Mononuclear cell (primary cell): ENCODE measurements around the gene SPTLC3. TPM values are rescaled to one million over a fixed set of nuclear protein-coding genes. Genes with fewer than 3 reads are reported as not detected.

Experiments
- H3K27me3 ChIP-seq: 2 replicates; pipeline ENCODE4 v1.6.0; 2011; ENCODE audit warnings: low read length, control low read depth; ENCODE audit not compliant: insufficient read depth
- H3K4me1 ChIP-seq: 2 replicates; pipeline ENCODE4 v1.5.1; 2011; ENCODE audit warnings: mild to moderate bottlenecking, low read length, control low read depth; ENCODE audit not compliant: insufficient read depth
- H3K4me3 ChIP-seq: 2 replicates; pipeline ENCODE4 v1.5.1; 2011; ENCODE audit warnings: mild to moderate bottlenecking, low read length, moderate library complexity
- H3K9me3 ChIP-seq: 2 replicates; pipeline ENCODE4 v1.5.1; 2011; ENCODE audit warnings: low read depth, mild to moderate bottlenecking, control low read depth, low read length
- total RNA-seq: library from RNA; depleted of rRNA; stranded (reverse); fragments of >200 nt; gene quantifications from one replicate; pipeline ENCODE4 v1.2.3, GENCODE V29; 2012

SPTLC3 gene
- total RNA-seq, 1 donor, result 1.0 TPM

DNA sequence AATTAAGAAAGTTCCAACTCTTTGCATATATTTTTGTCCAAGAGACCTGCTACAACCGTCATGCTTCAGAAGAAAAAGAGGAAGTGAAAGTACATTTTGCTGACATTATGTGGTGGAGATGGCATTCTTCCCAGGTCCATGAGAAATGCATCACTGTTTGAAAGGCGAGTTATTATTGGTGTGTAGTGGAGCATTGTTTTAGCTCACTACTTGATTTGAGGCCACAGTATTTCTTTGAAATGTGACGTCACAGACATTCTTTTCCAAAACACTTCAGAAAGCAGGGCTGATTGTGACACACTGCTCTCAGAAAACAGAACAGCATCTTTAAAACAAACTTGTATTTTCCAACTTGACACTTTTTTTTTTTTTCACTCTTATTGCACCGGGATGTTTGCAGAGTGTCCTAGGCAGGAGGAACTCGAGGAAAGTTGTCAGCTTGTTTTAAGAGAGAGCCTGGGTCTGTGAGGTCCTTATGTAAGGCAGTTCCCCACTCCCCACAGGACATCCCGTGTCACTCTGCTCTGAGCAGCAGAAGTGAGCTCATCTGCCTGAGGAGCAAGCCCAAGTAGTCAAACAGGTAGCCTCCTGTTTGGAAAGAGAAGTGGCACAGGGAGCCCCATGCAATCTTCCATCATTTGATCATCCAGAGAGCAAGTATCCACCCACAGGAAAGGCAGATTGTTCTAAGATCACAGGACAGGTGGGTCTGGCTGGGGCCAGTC, 1.1 kb downstream of the SPTLC3 start:
- peaks cover 14% of the 10 kb centered on the region for H3K4me1 ChIP-seq
- no peak overlapping the region for H3K4me3 ChIP-seq
- H3K9me3 ChIP-seq, result no peaks in the 10 kb centered on the region
- H3K27me3 ChIP-seq, result no peaks in the 10 kb centered on the region

DNA sequence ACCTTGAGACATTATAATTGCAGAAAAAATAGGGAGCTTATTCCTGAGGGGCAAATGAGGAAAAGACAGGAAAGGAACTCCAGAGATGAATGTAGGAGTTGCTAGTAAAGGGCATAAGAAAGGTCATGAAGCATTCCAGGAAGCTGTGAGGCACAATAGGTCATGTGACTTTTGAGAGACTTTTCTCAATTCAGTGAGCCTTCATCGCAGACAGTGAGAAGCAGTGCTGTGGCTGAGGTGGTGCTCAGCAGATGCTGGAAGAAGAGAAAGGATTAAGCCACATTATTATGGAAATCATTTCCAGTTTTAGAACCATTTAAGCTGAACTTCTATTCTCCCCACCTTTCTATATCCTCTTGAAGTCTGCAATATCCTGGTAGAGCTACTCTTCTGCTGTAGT, 4.1 kb downstream of the SPTLC3 start:
- Histone ChIP-seq H3K4me3 (no peak overlapping the region), H3K9me3 (no peaks in the 10 kb centered on the region), H3K4me1 (peaks cover 14% of the 10 kb centered on the region), H3K27me3 (no peaks in the 10 kb centered on the region)

DNA sequence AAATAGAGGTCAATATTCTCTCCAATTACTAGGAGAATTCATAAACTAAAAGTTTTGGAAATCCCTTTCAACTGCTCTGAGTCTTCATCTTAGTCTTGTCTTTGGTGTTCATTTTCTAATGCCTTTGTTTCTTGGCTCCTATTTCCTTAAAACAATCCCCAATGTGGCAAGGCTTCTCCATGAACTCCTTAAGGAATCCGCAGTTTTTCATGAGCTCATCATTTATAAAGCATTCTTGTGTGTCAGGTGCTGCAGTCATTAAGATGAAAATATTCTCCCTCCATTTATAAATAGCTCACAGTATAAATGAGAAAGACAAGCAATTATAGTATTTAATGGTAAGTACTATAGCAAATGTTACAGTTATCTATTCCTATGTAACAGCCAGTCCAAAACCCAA, 4.6 kb downstream of the SPTLC3 start:
- Histone ChIP-seq H3K27me3 (no peaks in the 10 kb centered on the region), H3K9me3 (no peaks in the 10 kb centered on the region), H3K4me3 (no peak overlapping the region), H3K4me1 (peaks cover 14% of the 10 kb centered on the region)

DNA sequence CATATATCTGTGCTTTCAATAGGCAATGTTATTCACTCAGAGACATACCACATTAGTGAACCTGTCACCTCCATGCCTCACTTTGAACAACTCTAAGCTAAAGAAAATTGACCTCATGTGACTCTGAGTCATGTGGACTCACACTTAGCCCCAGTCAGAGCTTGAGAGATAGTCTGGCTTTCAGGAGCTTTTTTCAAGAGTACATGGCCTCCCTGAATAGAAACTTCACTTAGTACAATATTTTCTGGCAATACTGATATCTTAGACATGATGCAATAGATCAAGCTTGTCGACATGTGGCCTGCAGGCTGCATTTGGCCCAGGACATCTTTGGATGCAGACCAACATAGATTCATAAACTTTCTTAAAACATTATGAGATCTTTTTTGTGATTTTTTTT, 8.5 kb downstream of the SPTLC3 start:
- H3K9me3 ChIP-seq, result no peaks in the 10 kb centered on the region
- H3K4me1 ChIP-seq, result no peaks in the 10 kb centered on the region
- H3K4me3 ChIP-seq, result no peak overlapping the region
- H3K27me3 ChIP-seq, result no peaks in the 10 kb centered on the region

DNA sequence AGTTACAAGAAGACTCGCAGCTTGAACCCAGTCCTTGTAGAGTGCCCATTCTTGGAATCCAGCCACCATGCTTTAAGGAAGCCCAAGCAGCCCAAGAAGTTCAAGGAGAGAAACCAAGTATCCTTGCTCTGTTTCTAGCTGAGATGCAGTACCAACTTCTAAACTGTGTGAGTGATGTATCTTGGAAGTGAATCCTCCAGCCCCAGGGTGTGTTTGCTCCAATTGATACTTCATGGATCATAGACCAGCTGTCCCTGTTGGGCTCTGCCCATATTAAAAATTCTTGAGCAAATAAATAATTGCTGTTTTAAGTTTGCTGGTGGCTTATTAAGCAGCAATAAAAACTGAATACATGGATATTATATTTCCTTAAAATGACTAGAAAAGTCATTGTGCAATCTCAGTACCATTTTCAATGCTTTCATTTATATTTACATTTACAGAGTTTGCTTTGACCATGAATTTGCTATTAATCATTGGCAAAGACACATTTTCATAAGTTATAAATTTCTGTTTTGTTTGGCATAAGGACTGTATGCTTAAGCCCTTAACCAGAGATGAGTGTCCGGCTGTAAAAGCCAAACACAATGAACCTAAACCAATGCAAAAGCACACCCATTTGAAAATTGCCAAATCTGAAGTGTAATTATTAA, 9.2 kb downstream of the SPTLC3 start:
- H3K4me3 ChIP-seq, result no peak overlapping the region
- H3K27me3 ChIP-seq, result no peaks in the 10 kb centered on the region
- no peaks in the 10 kb centered on the region for H3K9me3 ChIP-seq
- H3K4me1 ChIP-seq, result no peaks in the 10 kb centered on the region

DNA sequence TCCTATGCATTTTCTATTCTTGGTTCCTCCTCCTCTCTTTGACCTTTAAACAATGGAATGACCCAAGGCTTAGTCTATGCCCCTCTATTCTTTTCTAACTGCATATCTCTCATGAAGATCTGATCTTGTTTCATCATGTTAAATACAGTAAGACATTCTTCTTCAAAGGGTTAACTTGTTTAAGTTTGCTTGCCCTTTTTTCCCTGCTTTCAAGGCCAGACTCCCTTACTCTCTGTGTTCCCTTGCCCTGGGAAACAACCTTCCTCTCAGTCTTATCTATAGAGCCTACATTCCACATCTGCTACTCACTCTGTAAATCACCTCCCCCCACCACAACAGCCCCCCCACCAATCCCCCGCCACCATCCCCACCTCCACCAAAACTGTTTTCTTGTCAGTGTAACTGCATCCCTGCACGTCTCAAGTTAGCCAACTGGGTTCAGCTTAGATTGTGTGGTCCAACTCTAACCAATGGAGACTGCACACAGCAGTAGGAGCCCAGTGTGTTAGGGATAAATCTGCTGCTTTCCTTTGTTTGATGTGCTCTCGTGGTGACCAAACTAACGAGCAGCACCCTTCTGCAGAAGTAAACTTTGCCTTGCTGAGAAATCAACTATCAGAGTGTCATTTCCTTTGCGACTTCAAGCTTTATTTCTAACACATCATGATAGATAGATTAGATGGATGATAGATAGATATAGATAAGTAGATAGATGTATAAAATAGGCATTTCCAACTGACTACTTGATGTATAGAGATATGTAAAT, 12.6 kb downstream of the SPTLC3 start:
- Histone ChIP-seq H3K4me1 (no peaks in the 10 kb centered on the region), H3K27me3 (no peaks in the 10 kb centered on the region), H3K4me3 (no peak overlapping the region), H3K9me3 (no peaks in the 10 kb centered on the region)

DNA sequence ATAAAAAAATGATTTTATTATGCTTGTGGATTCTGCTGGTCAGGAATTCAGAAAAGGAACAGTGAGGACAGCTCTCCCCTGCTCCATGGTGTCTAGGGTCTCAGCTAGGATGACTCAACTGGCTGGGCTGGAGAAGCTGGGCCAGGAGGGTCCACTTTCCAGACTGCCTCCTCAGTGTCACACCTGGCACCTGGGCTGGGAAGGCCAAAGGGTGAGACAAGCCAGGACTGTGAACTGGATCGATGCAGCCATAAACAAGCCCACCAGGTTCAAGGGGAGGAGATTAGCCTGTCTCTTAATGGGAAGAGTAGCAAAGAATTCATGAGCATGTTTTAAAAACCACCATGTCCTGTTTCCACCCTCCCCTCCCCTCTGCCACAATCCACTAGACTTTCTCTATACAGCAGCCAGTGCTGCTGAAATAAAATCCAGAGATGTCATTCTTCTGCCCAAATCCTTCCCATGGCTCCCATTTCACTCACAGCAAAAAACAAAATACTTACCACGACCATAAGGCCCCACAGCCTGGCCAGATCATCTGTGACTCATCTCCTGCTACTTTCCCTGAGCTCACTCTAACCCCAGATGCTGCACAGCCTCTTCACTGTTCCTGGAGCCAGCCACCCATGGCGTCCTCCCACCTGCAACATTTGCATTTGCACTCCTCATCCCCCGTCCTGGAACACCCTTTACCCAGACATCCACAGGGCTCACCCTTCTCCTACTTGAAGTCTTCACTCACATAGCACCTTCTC, 13.8 kb downstream of the SPTLC3 start:
- H3K9me3 ChIP-seq, result no peaks in the 10 kb centered on the region
- no peak overlapping the region for H3K4me3 ChIP-seq
- H3K4me1 ChIP-seq, result no peaks in the 10 kb centered on the region
- no peaks in the 10 kb centered on the region for H3K27me3 ChIP-seq

DNA sequence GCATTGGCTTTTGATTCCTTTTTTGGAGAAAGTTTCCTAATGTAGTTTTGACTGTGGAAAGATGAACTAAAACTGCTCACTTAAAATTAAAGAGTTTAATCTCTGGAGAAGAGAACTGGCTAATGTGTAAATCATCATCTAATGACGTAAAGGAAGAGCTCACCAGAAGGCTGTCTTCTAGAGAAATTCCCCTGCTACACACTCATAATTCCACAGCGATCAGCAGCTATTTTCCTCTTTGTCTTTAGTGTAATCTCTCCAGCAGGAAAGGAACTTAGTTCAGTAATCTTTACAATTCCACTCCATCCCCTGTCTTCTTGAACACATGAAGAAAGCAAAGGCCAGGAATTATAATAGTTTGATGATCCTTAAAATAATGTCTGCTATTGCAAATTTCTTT, 15.8 kb downstream of the SPTLC3 start:
- H3K4me1 ChIP-seq, result no peaks in the 10 kb centered on the region
- H3K27me3 ChIP-seq, result no peaks in the 10 kb centered on the region
- H3K4me3 ChIP-seq, result no peak overlapping the region
- H3K9me3 ChIP-seq, result no peaks in the 10 kb centered on the region

DNA sequence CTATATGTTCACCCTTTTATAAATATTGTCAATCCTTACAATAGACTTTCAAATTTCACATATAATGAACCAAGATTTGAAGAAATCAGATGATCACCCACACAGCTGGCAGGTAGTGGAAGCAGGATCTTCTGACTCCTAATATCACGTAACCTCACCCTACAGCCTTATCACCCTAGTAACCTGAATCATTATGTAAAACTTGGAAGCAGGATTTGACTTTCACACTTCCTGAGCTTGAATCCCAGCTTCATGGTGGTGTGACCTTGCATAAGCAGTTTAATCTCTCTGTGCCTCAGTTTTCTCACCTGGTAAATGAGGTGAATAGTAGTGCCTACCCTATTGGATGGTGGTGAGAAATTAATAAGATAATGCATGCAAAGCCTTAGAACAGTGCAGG, 16.4 kb downstream of the SPTLC3 start:
- no peaks in the 10 kb centered on the region for H3K9me3 ChIP-seq
- H3K4me3 ChIP-seq, result no peak overlapping the region
- H3K27me3 ChIP-seq, result no peaks in the 10 kb centered on the region
- no peaks in the 10 kb centered on the region for H3K4me1 ChIP-seq

DNA sequence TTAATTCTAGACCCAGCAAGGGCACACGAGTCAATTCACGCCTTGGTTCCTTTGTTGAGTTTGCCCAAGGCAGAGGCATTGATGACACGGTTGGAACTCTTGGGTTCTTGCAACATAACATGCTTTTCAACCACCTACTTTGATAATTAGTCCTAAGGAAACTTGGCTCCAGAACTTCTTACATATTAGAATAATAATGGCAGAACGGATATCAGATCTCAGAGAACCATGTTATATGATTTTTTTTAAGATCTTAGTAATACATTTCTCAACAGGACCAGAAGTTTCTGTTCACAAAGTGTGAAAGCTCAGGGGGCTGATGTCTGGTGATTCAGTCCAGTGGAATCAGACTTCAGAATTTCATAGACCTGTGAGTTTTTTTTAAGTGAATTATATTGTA, 19.2 kb downstream of the SPTLC3 start:
- no peaks in the 10 kb centered on the region for H3K4me1 ChIP-seq
- no peaks in the 10 kb centered on the region for H3K9me3 ChIP-seq
- no peaks in the 10 kb centered on the region for H3K27me3 ChIP-seq
- H3K4me3 ChIP-seq, result no peak overlapping the region

DNA sequence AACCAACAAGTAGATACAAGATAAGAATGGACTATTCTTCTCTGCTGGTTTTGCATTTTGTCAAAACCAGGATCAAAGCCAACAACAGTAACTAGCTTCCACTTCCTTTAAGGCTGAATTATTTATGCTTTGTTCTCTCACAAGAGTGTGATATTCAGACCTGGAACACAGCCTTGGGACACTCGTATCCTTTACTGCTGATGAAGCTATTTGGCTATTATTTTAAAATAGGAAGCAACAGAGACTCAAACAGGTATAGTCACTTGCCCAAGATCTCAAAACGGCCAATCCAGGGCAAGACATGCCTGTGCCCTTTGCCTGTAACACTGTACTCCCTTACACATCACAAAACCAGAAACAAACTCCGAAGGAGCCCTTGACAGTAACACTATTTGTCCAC, 19.9 kb downstream of the SPTLC3 start:
- Histone ChIP-seq H3K27me3 (no peaks in the 10 kb centered on the region), H3K9me3 (no peaks in the 10 kb centered on the region), H3K4me1 (no peaks in the 10 kb centered on the region), H3K4me3 (no peak overlapping the region)

DNA sequence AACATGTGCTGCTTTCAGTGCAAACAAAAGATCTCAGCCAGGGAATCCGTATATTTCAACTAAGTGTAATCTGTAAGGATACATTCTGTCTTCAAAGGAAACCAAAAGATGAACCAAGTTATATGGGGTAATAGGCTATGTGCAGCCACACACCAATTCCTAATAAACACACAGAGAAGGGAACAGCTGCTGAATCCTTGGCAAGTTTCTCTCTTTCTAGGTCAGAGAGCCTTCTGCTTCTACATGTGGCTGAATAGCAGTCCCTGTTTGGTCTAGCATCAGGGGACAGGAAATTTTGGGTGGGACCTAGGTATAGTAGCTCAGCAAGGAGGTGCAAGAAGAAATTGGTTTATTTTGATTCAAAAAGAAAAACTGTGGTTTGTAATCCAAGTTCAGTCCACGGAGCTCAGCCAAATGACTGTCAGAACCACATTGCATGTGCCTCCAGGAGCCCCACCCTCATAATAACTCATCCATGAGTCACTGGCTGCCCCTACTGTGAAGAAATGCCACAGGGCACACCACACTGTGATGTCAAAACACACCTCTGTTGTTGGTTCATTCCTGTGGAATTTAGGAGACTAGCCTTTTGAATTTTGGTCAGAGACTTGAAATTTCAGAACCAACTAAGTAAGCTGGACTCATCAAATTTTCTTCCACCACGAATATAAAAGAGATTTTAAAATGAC, 21.1 kb downstream of the SPTLC3 start:
- Histone ChIP-seq H3K4me1 (no peaks in the 10 kb centered on the region), H3K27me3 (no peaks in the 10 kb centered on the region), H3K9me3 (no peaks in the 10 kb centered on the region), H3K4me3 (no peak overlapping the region)

DNA sequence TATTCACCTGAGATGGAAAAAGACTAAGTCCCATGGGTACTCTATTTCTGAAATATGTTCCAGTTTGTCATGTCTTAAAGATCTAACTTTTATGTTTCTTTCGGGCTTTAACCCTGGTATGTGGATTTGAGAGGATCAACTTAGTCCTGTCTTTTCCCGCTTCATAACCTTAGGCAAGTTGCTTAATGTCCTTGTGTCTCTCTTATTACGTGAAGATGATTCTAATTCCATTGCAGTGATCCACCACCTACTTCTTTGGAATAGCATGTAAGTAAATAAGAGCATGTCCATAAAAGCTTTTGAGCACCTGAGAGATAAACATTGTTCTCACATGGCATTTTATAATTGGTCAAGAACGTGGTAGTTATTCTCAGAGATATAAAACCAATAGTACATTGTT, 23.0 kb downstream of the SPTLC3 start:
- no peaks in the 10 kb centered on the region for H3K9me3 ChIP-seq
- H3K4me1 ChIP-seq, result no peaks in the 10 kb centered on the region
- no peaks in the 10 kb centered on the region for H3K27me3 ChIP-seq
- H3K4me3 ChIP-seq, result no peak overlapping the region

DNA sequence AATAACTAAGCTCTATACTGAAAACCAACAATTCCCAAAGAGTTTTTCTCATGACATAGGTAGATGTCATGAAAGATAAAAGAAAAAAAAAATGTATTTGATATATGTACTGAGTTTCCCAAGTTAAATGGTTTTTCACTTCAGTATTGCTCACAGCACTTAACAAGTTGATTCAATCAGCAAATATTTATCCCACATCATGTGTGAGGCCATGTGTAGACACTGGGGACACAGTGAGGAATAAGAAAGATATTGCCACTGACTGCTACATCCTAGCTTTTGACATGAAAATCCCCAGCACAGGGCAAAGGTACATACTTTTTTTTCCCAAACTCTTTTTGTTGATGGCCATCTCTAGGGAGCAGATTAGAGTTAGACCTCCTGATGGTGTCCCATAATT, 25.3 kb downstream of the SPTLC3 start:
- no peaks in the 10 kb centered on the region for H3K9me3 ChIP-seq
- H3K4me1 ChIP-seq, result no peaks in the 10 kb centered on the region
- H3K4me3 ChIP-seq, result no peak overlapping the region
- H3K27me3 ChIP-seq, result no peaks in the 10 kb centered on the region
